Transverse colon (tissue), 4 donors: ENCODE data around the gene RBPJ. TPM values are rescaled to one million over a fixed set of nuclear protein-coding genes. Genes with fewer than 3 reads are reported as not detected.

ENCODE experiments used
- DNase-seq: peaks from one replicate; pipeline ENCODE4 v3.0.0-alpha.2; 2019
- H3K27ac ChIP-seq, 4 donors: fragments of 200-600 bp; sonication (generic); 2 replicates each; pipeline ENCODE4 v1.5.1; 2016 to 2018; ENCODE audit warnings: inconsistent platforms in 4 of 4
- H3K27me3 ChIP-seq: fragments of 200-600 bp; sonication (generic); 2 replicates; pipeline ENCODE4 v1.5.1; 2017; ENCODE audit warnings: inconsistent platforms
- H3K36me3 ChIP-seq, 4 donors: fragments of 200-600 bp; sonication (generic); 2 replicates each; pipeline ENCODE4 v1.5.1; 2017 to 2019; ENCODE audit warnings: inconsistent platforms in 4 of 4
- H3K4me1 ChIP-seq, 4 donors: fragments of 200-600 bp; sonication (generic); 2 replicates each; pipeline ENCODE4 v1.5.1; 2017 to 2020; ENCODE audit warnings: inconsistent platforms in 4 of 4
- H3K4me3 ChIP-seq, 4 donors: fragments of 200-600 bp; sonication (generic); 1 replicate in 1 of 4; 2 replicates in 3 of 4; pipeline versions ENCODE4 v1.5.1 to v1.6.1; 2017 to 2019; ENCODE audit warnings: inconsistent platforms in 4 of 4
- H3K9me3 ChIP-seq, 2 donors: fragments of 200-600 bp; sonication (generic); 2 replicates each; pipeline ENCODE4 v1.5.1; 2017 to 2019; ENCODE audit warnings: inconsistent platforms in 2 of 2
- EP300 ChIP-seq: sonication (generic); formaldehyde crosslinking; IDR thresholded peaks from one replicate; pipeline ENCODE4 v1.6.1; 2017; ENCODE audit warnings: antibody characterized with exemption, low read depth
- POLR2A ChIP-seq: fragments of 450-650 bp; IDR thresholded peaks from one replicate; pipeline ENCODE4 v1.6.1; 2016; ENCODE audit warnings: antibody characterized with exemption, mild to moderate bottlenecking, moderate library complexity
- POLR2AphosphoS5 ChIP-seq, 3 donors: sonication (generic); formaldehyde crosslinking; IDR thresholded peaks; one replicate each; pipeline ENCODE4 v1.6.1; 2016; ENCODE audit warnings: antibody characterized with exemption in 3 of 3
- WGBS, 2 donors: methylation state at CpG; one replicate each; pipeline ENCODE4 v1.1.5; 2018; ENCODE audit warnings: low coverage in 1 of 2; 5-methylcytosine and 5-hydroxymethylcytosine counted together
- in situ Hi-C, 4 donors: fragments of 200-750 bp; cut with MboI; loops; one replicate each; pipeline versions ENCODE4 v1.15.0 to v1.15.1; 2017; ENCODE audit warnings: low sequenced_read_pairs in 3 of 4, low pct_ligation_motif_present in 1 of 4, low pct_unique_long_range_greater_than_20kb in 1 of 4
- intact Hi-C: fragments of 100-400 bp; cut with DNase I; formaldehyde crosslinking; loops from one replicate; pipeline ENCODE4 v1.15.1; 2023; ENCODE audit warnings: low total_unique reads
- total RNA-seq, 4 donors: library from RNA; depleted of rRNA; stranded (reverse); fragments of >200 nt; gene quantifications; one replicate each; pipeline ENCODE4 v1.1.0, GENCODE V29; 2016
- TF ChIP-seq, protein P1 (sequence below), 5 experiments: fragments of 200-600 bp in 3 of 5; fragments of 450-650 bp in 2 of 5; sonication (generic) in 3 of 5; IDR thresholded peaks; 1 replicate in 2 of 5; 2 replicates in 3 of 5; pipeline ENCODE4 v1.5.1; 2016 to 2017; ENCODE audit warnings: antibody characterized with exemption in 5 of 5, inconsistent platforms in 3 of 5, mild to moderate bottlenecking in 2 of 5, moderate library complexity in 1 of 5

RBPJ gene
- total RNA-seq, 4 donors from 2014 or later: 15.1 to 104 (median 44.6) TPM

DNA sequence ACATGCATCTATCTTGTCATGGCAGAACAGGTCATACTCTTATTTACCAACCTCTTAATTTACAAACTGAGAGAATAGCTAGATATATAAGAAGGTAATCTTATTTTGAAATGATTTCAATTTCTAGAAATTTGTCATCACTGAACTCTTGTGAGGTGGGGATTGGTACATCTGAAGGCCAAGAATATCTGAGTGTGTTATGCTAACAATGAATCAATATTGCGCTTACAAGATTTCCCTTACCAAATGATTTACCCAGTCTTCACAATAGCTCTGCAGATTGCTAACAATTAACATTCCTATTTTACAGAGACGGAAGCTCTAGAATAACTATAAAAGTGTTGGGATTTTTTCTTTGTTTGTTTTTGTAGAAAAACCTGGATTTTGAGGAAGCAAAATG lies 48.3 kb downstream of the RBPJ start:
- in situ Hi-C loops (no loop called here), intact Hi-C loops (no loop called here)
- Histone ChIP-seq H3K27me3 (no peaks in the 10 kb centered on the region), H3K4me1 (peaks cover 15 to 45% (median 20%) of the 10 kb centered on the region in 4 donors), H3K9me3 (no peaks in the 10 kb centered on the region), H3K4me3 (no peak overlapping the region), H3K36me3 (no peaks in the 10 kb centered on the region), H3K27ac (no peak overlapping the region)
- no peak for DNase-seq
- WGBS, 2 donors: 53 to 83% methylated on average over 2 of the region's 2 CpGs
- TF ChIP-seq POLR2AphosphoS5 (IDR thresholded peaks at IDR 0.05) (no peak), POLR2A (no peak), EP300 (no peak)
- TF ChIP-seq, protein P1, sequence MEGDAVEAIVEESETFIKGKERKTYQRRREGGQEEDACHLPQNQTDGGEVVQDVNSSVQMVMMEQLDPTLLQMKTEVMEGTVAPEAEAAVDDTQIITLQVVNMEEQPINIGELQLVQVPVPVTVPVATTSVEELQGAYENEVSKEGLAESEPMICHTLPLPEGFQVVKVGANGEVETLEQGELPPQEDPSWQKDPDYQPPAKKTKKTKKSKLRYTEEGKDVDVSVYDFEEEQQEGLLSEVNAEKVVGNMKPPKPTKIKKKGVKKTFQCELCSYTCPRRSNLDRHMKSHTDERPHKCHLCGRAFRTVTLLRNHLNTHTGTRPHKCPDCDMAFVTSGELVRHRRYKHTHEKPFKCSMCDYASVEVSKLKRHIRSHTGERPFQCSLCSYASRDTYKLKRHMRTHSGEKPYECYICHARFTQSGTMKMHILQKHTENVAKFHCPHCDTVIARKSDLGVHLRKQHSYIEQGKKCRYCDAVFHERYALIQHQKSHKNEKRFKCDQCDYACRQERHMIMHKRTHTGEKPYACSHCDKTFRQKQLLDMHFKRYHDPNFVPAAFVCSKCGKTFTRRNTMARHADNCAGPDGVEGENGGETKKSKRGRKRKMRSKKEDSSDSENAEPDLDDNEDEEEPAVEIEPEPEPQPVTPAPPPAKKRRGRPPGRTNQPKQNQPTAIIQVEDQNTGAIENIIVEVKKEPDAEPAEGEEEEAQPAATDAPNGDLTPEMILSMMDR (IDR thresholded peaks at IDR 0.05): no peak

DNA sequence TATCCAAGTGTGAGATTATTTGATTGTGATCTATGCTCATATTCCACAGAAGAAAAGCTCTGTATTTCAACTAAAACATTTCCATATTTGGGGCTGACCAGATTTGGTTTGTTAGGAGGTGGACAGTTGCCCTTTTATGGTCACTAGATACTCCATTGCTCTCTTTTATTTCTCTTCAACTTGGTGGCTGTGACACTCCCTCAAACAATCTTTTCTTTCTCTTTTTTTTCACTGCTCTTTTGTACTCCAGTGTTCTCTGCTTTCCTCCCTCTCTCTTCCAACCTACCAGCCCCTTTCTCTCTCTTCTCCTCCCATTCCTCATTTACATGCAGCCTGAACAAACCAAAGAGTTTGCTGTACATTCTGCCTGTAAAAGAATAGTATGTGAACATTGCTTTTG lies 48.8 kb downstream of the RBPJ start:
- in situ Hi-C loops (no loop called here), intact Hi-C loops (no loop called here)
- Histone ChIP-seq H3K36me3 (no peaks in the 10 kb centered on the region), H3K27ac (no peak overlapping the region), H3K4me1 (peaks cover 15 to 45% (median 20%) of the 10 kb centered on the region in 4 donors), H3K9me3 (no peaks in the 10 kb centered on the region), H3K4me3 (no peak overlapping the region), H3K27me3 (no peaks in the 10 kb centered on the region)
- TF ChIP-seq, protein P1 (IDR thresholded peaks at IDR 0.05): no peak
- TF ChIP-seq POLR2A (no peak), POLR2AphosphoS5 (IDR thresholded peaks at IDR 0.05) (no peak), EP300 (no peak)
- no peak for DNase-seq

DNA sequence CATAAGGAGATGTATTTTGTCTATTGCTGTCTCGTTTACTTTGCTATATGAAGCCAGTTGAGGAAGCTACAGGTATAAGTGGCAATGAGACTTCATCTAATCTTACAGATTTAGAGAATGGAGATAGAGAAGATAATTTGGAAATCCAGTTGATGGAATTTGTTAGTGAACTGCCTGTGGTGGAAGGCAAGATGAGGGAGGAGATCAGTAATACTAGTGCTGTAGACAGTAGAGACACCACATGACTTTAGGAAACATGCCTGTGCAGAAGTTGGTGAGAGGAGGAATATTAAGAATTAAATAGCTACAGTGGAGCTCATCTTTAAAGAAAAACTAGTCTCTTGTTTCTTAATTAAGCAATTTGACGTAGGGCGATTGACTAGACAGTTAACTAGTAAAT lies 51.3 kb downstream of the RBPJ start:
- peaks cover 15 to 51% (median 20%) of the 10 kb centered on the region in 4 donors for H3K4me1 ChIP-seq
- H3K27ac ChIP-seq: no peak overlapping the region
- DNase-seq: no peak
- no peaks in the 10 kb centered on the region for H3K9me3 ChIP-seq
- H3K4me3 ChIP-seq: no peak overlapping the region
- TF ChIP-seq, protein P1 (IDR thresholded peaks at IDR 0.05): no peak
- no peak for TF ChIP-seq POLR2A
- no peak for TF ChIP-seq EP300
- TF ChIP-seq POLR2AphosphoS5 (IDR thresholded peaks at IDR 0.05): no peak
- in situ Hi-C loops: no loop called here
- intact Hi-C loops: no loop called here
- H3K36me3 ChIP-seq: no peaks in the 10 kb centered on the region
- no peaks in the 10 kb centered on the region for H3K27me3 ChIP-seq
- WGBS, 2 donors: 91 to 93% methylated on average over 3 of the region's 3 CpGs

DNA sequence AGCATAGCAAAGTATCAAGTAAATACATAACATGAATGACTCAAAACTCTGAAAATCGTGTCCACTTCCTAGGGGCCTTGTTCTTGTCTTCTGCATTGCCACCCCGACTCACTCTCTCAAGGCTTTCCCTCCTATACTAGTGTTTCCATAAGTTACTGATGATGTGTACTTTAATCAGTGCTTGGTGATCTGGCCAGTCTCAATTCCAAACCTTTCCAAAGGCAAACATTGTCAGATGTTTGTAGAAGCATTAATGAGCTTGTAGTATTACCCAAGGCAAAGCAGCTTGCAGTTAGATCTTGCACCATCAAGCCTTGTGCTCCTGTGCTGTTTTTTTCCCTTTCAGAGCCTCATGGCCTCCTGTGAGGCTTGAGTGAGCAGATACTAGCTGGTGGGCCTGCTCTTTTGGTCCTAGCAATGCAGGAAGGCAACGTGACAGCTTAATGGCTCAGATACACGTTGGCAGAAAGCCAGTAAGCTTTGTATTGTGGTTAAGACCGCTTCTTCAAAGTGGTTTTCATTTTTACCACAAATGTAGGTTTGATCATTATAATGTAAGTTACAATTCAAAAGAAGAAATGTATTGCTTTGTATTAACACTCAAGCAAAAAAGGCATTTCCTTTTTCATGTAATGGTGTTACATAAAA lies 51.8 kb downstream of the RBPJ start:
- intact Hi-C loops (no loop called here), in situ Hi-C loops (no loop called here)
- Histone ChIP-seq H3K9me3 (no peaks in the 10 kb centered on the region), H3K27ac (no peak overlapping the region), H3K27me3 (no peaks in the 10 kb centered on the region), H3K36me3 (no peaks in the 10 kb centered on the region), H3K4me1 (peaks cover 12 to 51% (median 19%) of the 10 kb centered on the region in 4 donors), H3K4me3 (no peak overlapping the region)
- no peak for TF ChIP-seq EP300
- no peak for TF ChIP-seq POLR2A
- TF ChIP-seq POLR2AphosphoS5 (IDR thresholded peaks at IDR 0.05): no peak
- TF ChIP-seq, protein P1 (IDR thresholded peaks at IDR 0.05): no peak
- 32 to 43% methylated on average over 2 to 5 of the region's 5 CpGs for WGBS, 2 donors
- no peak for DNase-seq
